Stimulated activated CD4-positive, alpha-beta T cell treated with anti-CD3 and anti-CD28 coated beads, Interleukin-2, amount 100 ng/mL, for 48 hours (primary cell): ENCODE results near the gene CHRNB1.

Experiments
- DNase-seq, 2 donors: peaks; one replicate each; pipeline ENCODE4 v3.0.0-alpha.2; 2020

Gene CHRNB1

GRCh38 chr17:7438656-7439460 is 6.0 kb upstream of the CHRNB1 start:
- no peak for DNase-seq

DNA sequence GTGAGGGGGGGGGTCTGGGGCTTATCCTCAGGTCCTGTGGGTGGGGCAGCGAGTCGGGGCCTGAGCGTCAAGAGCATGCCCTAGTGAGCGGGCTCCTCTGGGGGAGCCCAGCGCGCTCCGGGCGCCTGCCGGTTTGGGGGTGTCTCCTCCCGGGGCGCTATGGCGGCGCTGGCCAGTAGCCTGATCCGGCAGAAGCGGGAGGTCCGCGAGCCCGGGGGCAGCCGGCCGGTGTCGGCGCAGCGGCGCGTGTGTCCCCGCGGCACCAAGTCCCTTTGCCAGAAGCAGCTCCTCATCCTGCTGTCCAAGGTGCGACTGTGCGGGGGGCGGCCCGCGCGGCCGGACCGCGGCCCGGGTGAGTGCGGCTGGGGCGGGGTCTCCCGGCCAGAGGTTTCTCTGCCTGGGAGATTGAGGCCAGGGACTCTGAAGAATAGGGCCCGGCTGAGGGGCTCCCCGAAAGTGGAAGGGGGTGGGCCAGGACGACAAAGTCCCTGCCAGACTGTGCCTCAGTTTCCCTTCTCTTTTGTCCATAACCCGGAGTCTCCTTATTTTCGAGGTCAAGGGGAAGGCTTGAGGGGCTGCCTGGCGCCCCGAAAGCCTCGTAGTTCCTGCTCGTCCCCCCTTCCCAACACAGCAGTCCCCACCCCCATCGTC is 5.3 kb upstream of the CHRNB1 start, which contains the start of gene FGF11:
FGF11 (plus strand) TSS at position 51 of the 651 bp plus-strand sequence; CDS start at position 160, 109 bp downstream.
- DNase-seq = no peak

DNA sequence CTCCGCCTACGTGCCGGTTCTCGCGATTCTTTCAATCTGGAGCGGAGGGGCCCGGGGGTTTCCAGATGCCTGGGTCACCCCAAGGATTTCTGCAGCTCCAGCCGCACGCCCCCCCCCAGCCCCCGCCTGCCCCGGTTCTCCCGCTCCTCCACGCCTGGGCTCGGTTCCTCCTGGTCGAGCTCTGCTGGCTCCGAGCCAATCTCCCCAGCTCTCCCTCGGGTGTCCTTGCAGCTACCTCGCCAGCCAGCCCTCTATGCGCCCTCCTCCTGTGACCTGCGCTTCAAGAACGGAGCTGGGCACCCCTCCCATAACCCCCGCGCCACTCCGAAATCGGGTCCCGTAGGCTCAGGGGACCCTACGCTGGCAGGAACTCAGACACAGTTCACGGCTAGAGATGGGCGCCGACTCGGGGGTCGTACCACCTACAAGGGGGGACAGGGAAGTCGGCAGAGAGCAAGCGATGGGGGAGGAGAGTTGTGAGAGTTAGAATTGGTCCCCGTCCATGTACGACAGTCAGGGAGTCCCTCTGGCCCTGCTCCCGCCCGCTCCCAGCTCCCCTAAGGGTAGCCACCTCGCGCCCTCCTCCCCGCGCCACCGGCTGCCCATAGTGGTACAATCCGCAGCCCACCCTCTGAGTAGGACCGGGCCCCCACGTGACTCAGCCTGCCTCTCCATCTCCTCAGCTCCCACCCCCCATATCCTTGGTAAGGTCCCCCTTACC is 4.6 kb upstream of the CHRNB1 start:
- DNase-seq = no peak

DNA sequence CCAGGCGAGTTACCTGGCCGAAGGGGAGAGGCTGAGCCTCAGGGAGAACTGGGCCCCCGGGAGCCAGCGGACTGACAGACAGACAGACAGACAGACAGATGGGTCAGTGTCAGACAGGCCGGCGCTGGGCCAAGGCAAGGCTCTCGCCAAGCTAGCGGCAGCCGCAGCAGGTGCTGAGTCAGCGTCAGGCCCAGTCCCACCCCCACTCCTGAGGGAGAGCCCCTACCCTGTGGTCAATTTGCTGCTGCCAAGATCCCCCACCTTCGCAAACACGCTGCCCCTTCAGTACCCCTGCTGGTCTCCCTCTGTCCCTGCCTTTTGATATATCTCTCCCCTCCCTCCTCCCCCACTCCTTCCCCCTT is 4.0 kb upstream of the CHRNB1 start:
- no peak for DNase-seq

DNA sequence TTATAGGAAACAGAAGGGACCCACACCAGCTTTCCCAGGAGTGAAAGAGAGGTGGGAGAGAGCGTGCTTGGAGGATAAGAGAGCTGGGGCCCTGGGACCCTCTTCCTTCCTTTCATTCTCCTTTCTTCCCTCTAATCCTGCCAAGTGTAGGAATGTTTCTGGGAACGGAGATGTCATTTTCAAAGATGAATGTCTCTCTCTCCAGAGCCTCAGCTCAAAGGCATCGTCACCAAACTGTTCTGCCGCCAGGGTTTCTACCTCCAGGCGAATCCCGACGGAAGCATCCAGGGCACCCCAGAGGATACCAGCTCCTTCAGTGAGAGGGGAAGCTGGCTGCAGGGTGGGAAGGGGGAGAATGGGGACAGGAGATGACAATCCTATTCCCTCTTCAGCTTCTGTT is 3.6 kb upstream of the CHRNB1 start:
- no peak for DNase-seq

- no peak for DNase-seq
Measured at GRCh38 chr17:7442142-7442541, 2.7 kb upstream of the CHRNB1 start.

DNA sequence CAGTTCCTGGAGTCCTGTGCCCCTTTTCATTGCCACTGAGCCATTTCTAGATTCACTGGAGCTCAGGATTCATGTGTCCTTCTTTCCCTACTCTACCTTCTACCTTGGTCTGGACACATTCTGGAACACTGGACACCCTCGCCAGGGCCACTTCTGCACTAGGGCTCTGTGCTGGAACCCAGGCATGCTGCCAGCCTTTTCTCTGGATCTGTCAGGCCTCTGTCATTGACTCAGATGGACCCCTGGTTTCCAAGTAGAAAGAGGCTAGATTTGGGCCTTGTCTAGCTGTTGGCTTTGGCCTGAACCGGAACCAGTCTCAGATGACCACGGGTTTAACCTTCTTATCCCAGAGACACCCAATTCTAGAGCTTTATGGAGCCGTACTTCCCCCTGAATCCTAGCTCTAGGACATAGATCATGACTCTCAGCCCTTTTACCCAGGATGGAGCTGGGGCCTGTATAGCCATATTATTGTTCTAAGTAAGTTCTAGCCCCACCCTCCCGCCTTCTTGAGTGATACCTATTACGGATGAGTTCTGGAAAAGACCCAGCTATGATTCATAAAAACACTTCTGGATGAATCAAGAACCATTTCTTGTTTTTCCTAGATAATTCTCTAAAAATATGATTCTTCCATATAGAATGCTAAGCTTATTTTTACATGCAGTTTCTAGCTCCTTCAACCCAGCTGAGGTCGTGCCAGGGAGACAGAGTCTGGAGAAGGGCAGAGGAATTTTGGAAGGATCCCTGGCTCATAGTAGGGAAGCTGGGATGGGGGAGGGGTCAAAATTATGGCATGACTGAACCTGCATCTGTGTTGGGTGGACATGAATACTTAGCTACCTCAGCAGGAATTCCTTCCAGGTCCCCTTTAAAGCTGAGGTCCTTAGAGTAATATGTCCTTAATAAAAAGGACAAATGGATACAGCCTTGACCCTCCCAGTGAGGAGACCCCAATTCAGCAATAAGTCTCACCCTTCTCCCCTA is 1.1 kb upstream of the CHRNB1 start:
- no peak for DNase-seq

GRCh38 chr17:7445619-7445968 is 733 bp downstream of the CHRNB1 start:
- DNase-seq = no peak

- DNase-seq = no peak
Measured at GRCh38 chr17:7448461-7448860, 3.6 kb downstream of the CHRNB1 start.

GRCh38 chr17:7459961-7460545 is 15.2 kb downstream of the CHRNB1 start:
- DNase-seq = no peak

DNA sequence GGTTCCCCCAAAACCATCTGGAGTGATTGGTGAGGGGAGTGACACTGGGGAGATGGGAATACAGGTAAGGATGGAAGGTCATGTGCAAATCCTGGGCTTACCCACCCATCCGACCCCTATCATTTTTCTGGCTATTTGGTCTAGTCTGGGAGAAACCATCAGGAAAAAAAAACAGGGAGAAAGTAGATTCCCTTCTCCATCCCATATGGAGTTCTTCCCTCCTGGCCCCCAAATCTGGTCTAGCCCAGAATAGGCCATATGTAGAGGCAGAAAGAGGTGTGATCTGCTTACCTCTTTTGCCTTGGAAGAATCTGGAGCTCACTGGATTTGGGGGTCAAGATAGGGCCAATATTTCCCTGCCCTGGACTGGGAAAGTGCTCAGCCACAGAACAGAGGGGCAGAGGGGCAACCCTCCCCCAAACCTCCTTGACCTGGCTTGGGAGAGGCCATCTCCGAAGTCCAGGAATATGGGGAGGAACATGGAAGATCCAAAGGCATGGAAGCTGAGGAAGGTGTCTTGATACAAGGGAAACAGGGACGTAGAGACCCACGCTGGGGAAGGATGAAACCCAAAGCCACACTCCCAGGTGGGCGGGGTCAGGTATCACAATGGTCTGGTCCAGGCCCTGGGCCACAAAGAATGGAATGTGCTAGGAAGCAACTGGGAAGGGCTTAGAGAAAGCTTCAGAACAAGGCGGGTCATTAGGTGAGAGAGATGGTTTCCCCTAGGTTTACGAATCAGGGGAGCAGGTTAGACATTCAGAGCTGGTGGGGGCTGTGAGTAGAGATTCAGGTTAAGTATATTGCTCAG is 16.2 kb downstream of the CHRNB1 start:
- no peak for DNase-seq

GRCh38 chr17:7462474-7463371 is 17.9 kb downstream of the CHRNB1 start:
- no peak for DNase-seq

- no peak for DNase-seq
Measured at GRCh38 chr17:7463372-7463846, 18.5 kb downstream of the CHRNB1 start.

DNA sequence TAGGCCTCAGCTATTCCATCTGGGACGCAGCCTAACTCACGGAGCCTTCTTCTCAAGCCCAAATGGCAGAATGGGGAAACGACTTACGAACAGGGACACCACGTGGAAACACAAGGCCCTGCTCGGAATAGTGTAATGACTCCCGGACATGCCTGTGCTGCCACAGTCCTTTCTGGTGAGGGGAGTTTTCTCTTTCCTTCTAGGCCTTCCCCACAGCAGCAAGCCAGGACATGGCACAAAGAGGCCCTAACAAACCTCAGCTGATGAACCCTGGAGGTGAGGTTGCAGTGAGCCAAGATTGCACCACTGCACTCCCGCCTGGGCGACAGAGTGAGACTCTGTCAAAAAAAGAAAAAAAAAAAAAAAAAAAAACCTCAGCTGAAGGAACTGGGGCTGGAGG is 19.2 kb downstream of the CHRNB1 start:
- DNase-seq = no peak

DNA sequence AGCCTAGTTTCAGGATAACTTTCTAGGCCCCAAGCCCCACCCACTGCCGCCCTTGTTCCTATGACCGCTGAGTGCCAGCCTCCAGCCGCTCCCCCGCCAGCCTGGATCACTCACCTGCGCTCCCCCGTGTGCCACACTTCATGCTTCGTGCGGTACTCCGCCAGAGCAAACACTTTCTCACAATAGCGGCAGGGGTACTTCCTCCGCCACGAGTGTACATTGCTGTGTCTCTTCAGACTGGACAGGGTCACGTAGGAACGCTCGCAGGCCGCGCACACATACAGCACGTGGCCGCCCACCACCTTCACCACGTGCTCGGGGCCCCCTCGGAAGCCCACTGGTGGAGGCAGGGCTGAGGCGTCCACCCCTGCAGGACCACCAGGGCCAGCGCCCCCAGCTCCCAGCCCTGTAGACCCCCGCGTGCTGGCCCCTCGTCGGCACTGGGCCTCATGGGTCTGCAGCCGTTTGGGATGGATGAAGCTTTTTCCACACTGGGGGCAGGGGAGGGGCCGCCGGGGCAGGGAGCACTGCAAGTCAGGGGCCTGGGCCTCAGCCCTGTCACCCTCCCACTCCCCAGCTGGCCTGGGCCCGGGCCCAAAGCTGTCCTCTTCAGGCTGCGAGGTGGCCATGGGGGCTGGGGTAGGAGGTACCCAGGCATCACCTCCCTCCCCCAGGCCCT is 20.9 kb downstream of the CHRNB1 start:
- no peak for DNase-seq

GRCh38 chr17:7466318-7466638 is 21.4 kb downstream of the CHRNB1 start:
- DNase-seq = no peak

DNA sequence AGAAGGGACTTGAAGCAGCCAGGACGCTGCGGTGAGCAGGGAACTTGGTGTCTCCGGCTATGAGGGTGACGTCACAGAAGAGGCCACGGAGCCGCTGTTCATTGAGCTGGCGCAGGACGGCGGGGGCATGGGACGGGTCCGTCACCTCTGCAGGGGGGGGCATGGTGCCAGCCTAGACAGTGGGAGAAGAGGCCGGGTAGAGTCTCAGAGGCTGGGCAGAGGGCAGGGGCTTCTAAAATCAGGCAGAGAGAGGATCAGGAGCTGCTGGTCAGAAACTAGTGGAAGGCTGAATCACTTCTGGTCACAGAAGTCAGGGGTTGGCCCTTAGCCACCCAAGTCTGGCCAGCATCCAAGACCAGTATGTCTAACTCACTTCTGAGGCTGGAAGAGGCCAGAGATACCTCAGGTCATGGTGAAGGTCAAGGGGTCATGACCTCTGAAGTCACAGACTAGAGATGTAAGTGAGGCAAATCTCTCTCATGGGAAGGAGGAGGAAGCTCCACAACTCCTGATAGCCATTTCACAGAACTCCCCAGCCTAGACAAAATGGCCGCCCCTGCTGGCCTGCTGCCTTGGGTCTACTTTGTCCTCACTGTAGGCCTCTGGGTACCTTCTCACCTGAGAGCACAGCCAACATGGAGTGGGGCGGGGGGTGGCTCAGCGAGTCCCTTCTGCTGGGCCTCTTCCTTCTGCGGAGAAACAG is 21.9 kb downstream of the CHRNB1 start:
- DNase-seq = no peak

- DNase-seq = no peak
Measured at GRCh38 chr17:7467498-7467897, 22.6 kb downstream of the CHRNB1 start.

DNA sequence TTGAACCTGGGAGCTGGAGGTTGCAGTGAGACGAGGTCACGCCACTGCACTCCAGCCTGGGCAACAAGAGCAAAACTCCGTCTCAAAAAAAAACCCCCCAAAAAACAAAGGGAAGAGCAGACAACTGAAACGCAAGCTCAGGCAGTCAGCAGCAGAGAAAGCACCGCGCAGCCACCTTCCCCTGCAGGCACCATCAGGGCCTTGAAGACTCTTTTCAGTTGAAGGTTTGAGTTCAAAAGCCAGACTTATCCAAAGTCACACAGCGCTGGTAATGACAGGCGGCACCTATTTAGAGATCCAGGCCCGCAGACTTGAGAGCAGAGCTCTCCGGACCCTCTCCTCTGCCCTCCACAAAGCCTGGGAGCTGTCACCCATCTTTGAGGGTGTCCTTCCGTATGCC is 23.4 kb downstream of the CHRNB1 start:
- DNase-seq = no peak
